GM19324 (cell line): ENCODE measurements around the gene SPPL2A.
A peak's percentile ranks its signal among the peaks of the same experiment; 100 is the strongest.

ENCODE experiments used
- ATAC-seq: cut with Tn5 transposase; IDR thresholded peaks from one replicate; pipeline ENCODE4 v1.9.1; 2021; ENCODE audit warnings: mild to moderate bottlenecking, moderate library complexity; ENCODE audit not compliant: unreplicated experiment, low FRiP score

SPPL2A gene

DNA sequence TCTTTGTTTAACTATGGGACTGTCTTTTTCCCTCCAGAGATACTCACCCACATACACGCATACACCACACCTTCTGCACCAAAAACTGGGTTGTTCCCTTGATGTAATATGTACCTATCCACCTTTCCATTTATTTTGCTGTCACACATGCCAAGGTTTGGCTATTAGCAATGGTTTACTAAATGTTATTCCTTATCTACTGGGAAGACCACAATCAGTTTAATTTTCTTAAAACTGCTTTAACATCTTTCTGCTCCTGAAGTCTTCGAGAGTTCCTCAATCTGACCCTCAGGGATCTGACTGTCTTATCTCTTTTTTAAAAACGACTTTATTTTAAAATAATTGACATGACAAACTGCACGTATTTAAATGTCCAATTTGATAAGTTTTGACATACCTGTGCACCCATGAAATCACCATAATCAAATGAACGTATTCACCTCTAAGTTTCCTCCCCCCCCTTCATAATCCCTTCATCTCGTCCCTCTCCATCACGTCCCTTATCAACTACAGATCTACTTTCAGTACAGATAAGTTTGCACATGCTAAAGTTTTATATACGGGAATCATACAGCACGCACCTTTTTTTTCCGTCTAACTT lies 78.1 kb downstream of the SPPL2A start:
- no peak for ATAC-seq

DNA sequence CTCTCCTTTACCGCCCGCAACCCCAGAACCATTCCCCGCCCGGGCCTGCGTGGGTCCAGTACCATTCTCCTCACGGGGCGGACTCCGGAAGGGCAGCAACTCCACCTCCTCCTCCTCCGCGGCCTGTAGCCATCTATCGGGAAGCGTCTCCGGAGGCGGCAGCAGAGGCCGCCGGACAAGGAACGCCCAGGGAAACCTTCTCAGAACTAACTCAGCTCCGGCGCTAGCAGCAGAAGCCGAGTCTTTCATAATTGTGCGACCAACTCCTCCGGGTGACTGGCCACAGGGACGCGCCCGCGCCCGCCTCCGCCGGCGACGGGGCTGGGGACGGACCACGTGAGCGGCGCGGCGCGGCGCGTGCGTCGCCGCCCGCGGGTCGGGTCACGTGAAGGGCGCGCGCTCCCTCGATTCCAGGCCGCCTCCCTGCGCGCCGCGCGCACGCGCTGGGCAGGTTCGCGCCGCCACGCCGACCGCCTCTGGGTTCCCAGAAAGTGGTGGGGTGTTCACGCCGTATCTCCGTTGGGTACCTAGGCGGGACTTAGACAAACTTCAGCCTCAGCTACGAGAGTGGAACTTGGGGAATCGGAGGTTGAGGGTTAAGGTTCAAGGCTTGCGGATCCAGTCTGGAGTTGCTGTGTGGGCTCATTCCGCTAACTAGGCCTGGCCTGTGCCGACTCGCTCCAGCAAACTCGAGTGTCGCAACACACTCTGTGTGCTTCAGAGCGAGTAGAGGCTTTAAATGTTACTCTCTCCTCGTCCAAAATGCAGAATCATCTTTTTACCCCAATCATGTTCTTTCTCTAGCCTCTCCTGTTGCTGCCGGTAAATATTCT lies 78.8 kb downstream of the SPPL2A start, which contains the start of gene TRPM7:
TSS of gene TRPM7 (minus strand) at position 329 of the 833 bp plus-strand sequence. CDS start at position 65, 264 bp downstream.
- peak; percentile 92 for ATAC-seq

DNA sequence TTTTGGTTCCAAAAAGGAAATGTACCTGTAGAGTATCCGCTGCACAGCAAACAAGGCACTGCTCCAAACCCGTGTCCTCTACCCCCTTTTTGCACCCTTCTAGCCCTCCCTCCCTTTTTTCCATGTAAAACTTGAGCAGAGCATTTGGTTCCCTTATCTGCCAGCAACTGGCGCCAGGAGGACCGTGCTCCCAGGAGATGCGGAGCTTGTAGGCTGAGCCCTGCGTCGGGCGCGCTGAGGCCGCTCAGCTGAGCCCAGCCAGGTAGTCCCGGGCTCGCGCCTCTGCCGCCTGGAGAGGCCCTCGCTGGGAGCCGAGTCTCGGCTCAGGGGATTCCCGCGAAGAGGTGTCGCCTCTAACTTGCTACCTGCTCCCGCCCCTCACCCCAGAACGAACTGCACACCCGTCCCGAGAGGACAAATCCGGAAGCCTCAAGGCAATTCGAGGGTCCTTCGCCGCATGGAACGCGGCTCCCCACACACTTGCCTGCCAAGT lies 79.5 kb downstream of the SPPL2A start:
- ATAC-seq: peak; percentile 54

DNA sequence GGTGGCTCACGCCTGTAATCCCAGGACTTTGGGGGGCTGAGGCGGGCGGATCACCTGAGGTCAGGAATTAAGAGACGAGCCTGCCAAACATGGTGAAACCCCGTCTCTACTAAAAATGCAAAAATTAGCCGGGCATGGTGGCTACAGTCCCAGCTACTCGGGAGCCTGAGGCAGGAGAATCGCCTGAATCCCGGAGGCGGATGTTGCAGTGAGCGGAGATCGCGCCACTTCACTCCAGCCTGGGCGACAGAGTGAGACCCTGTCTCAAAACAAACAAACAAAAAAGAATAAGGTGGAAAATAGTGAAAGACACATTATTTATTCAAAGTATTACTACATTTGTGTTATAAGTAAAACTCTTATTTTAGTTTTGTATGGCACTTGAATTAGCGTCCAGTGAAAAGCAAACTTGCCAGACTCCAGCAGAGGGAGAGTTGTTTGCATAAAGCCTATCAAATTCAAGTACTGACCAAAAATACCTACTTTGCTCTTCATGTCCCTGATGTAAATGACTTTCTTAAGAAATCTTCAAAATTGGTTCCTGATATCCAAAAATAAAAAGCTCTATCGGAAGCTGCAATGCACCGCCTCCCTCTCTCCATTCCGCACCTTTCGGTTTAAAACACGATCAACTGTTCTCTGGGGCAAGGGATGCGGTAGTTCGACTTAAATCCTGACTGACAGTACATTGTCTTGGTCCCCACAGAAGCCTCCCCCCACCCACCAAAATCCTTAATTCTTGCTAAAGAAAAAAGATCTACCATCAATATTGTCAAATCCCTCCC lies 80.1 kb downstream of the SPPL2A start:
- ATAC-seq: no peak

DNA sequence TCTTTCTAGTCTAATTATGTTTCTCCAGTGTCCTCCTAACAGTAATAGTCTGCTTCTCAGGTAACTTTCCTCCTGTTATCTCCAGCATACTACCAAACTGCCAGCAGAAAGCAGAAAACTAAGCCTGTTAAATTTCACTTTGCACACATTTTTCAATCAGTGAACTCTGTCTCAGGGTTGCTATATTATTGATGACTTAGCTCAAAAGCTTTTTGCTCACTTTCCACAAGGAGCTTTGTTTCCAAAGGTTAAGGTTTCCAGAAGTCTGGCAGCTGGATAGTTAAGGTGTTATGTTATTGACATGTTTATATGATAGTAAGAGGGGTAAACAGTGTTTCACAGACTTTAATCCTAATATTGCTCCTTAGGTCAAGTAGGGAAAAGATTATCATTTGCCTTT lies 84.0 kb downstream of the SPPL2A start:
- no peak for ATAC-seq

DNA sequence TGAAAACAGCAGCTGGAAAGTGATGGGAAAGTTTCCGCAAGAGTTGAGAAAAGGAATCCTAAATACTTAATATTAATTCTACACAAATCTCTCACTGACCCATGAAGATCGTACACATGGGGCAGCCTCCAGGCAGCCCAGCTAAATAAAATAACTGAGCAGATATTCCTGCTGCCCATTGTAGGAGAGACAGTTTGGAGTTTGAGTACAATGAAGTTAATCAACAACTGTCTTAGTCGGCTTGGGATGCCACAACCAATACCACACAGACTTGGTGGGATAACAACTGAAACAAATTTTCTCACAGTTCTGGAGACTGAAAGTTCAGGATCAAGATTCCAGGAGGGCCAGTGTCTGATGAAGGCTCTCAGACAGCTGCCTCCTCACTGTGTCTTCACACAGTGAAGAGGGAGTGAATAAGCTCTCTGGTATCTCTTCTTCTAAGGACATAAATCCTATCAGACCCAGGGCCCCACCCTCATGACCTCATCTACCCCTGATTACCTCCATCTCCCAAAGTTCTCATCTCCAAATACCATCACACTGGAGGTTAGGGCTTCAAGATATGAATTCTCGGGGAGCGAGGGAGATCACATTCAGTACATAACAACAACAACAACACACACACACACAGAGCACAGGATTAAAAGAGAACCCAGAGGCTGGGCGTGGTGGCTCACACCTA lies 88.6 kb downstream of the SPPL2A start:
- ATAC-seq: no peak

DNA sequence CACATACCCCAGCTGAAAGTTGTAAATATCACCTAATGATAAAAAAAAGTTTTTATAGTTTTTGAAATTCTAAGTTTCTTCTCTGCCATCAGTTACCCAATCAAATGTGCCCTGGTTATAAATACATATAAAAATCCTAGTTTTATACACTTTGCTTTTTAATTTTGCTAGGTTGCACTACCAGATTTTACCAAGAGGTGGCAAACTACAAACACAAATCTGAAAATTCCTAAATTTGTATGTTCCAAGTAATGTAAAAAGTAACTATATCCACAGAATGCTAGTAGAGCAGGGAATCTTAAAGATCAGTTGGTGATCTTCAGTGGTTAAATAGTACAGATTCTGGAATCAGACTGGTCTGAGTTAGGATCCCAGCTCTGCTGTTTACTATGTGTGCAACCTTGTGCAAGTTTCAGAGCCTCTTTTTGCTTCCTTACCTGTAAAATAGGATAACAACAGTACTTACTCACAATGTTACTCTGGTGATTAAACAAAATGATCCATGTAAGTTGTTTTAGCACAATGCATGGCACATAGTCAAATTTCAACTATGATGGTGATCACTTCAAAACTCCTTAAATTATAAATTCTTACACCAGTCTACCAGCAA lies 89.9 kb downstream of the SPPL2A start:
- no peak for ATAC-seq

DNA sequence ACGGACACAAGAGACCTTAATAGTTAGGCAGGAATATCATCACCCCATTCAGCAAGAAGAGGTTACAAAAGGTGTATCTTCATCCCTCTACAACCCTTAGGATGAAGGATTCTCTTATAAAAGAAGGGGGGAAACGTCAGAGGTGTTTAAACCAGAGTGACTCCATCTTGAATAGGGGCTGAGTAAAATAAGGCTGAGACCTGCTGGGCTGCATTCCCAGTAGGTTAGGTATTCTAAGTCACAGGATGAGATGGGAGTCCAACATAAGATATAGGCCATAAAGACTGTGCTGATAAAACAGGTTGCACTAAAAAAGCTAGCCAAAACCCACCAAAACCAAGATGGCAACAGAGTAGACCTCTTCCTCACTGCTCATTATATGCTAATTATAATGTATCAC lies 95.4 kb downstream of the SPPL2A start:
- ATAC-seq: no peak

DNA sequence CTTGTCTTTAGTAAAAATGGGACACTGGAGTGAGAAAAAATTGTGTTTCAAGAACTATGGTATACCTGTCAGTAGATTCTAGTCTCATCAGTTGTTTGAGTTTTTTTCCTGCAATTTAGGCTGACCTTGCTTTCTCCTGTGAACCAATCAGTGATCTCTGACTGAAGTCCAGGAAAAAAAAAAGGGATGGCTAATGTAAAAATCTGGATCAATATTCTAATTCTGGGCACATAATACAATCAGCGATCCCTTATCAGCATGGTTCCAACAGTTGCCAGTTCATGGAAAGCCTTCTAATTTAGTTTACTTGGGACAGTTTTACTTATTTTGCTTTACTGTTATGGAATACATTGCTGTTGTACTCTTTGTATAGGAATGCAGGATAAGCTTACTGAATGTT lies 95.9 kb downstream of the SPPL2A start:
- no peak for ATAC-seq

DNA sequence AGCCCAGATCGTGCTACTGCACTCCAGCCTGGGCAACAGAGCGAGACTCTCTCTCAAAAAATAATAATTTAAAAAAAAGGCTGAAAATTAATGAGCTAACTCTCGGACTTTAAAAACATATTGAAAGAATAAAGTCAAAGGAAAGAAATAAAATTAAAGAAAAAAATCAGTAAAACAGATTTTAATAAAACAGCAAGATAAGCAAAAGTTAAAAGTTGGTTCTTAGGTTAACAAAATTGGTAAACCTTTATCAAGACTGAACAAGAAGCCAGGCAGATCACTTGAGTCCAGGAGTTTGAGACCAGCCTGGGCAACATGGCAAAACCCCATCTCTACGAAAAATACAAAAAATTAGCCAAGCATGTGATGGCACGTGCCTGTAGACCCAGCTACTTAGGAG lies 99.6 kb downstream of the SPPL2A start:
- no peak for ATAC-seq

DNA sequence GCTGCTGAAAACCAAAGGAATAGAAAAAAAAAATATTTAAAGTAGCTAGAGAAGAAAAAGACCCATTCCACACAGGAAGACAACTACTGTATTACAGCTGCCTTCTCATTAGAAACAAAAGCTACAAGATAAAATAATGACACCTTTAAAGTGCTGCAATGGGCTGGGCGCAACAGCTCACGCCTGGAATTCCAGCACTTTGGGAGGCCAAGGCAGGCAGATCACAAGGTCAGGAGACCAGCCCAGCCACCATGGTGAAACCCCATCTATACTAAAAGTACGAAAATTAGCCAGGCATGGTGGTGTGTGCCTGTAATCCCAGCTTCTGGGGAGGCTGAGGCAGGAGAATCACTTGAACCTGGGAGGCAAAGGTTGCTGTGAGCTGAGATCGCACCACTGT lies 110.0 kb downstream of the SPPL2A start:
- no peak for ATAC-seq

DNA sequence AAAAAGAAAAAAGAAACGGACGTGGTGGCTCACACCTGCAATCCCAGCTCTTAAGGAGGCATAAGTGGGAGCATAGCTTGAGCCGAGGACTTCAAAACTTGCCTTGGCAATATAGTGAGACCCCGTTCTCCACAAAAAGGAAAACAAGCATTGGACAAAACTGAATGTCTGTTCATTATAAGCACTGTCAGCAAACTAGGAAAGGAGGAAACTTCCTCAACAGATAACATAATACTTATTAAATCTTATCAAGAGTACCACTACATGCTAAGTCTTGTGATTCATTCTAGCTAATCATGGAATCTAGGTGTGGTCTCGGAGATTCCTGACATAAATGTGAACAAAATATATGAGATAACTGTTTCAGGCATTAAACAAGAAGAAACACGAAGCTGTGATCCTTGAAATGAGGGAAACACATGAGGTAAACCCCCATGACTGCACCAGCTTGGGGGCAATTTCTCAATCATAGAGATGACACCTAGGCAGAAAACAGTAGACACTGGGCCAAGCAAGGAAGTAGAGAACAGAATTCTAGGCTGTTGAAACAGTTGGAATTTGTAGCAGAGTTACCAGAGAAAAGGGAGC lies 112.3 kb downstream of the SPPL2A start:
- ATAC-seq: no peak

DNA sequence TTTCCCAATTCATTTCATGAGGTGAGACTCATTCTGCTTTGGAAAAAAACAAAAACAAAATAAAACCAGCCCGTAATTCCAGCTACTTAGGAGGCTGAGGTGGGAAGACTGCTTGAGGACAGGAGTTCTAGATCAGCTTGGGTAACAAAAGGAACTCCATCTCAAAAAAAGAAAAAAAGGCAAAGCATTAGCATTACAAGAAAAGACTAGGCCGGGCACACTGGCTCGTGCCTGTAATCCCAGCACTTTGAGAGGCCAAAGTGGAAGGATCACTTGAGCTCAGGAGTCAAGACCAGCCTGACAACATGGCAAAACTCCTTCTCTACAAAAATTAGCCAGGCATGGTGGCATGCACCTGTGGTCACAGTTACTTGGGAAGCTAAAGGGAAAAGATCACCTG lies 112.8 kb downstream of the SPPL2A start:
- ATAC-seq: no peak
